Spleen (tissue), 7 donors: ENCODE data around the gene TUBB8.
"Not testable (repeated sequence)": the region's sequence is repeated elsewhere in the genome, so short reads cannot be mapped to it uniquely, and the experiment has no call there.

Source experiments
- CTCF ChIP-seq, 11 experiments: fragments of 200-600 bp in 7 of 11; fragments of 450-650 bp in 4 of 11; sonication (generic) in 4 of 11; IDR thresholded peaks in 8 of 11; conservative IDR thresholded peaks in 3 of 11; 1 replicate in 7 of 11; 2 replicates in 4 of 11; pipeline versions ENCODE4 v1.4.0 to v1.8.0; 2016 to 2021; ENCODE audit warnings: antibody characterized with exemption in 11 of 11, inconsistent platforms in 4 of 11, mild to moderate bottlenecking in 1 of 11
- POLR2A ChIP-seq, 3 donors: fragments of 450-650 bp; IDR thresholded peaks; one replicate each; pipeline ENCODE4 v1.5.1; 2017; ENCODE audit warnings: antibody characterized with exemption in 3 of 3, mild to moderate bottlenecking in 1 of 3
- POLR2AphosphoS5 ChIP-seq, 3 donors: sonication (generic); formaldehyde crosslinking; IDR thresholded peaks; one replicate each; pipeline ENCODE4 v1.5.1; 2017; ENCODE audit warnings: antibody characterized with exemption in 3 of 3
- donor health status: DM: no; HTN: no; CAD: no; lungs with moderate emphysema.
- donor health status: DM: no; HTN: no; CAD: no.
- donor health status: DM: no; HTN: no; CAD: no.

GRCh38 chr10:10261-10971 is 38.7 kb downstream of the TUBB8 start:
- not testable (repeated sequence) for TF ChIP-seq CTCF (IDR thresholded peaks at IDR 0.05 in 8 of 11, conservative IDR thresholded peaks at IDR 0.05 in 3 of 11); POLR2AphosphoS5 (IDR thresholded peaks at IDR 0.05); POLR2A (IDR thresholded peaks at IDR 0.05)
